Naive thymus-derived CD4-positive, alpha-beta T cell (primary cell): ENCODE data around the gene PDE12. TPM values are rescaled to one million over a fixed set of nuclear protein-coding genes. Genes with fewer than 3 reads are reported as not detected.

ENCODE experiments used
- ATAC-seq: fragments of 150-1000 bp; cut with Tn5 transposase; 2 replicates; pipeline ENCODE4 v1.10.0; 2021; ENCODE audit warnings: mild to moderate bottlenecking, moderate library complexity
- CTCF ChIA-PET: fragments of 350-600 bp; sonication (Branson Sonifier 250); formaldehyde crosslinking; loops from one replicate; lab custom pipeline; 2021; ENCODE audit warnings: antibody characterized with exemption; lab: Charles Lee
- POLR2A ChIA-PET: fragments of 350-600 bp; sonication (Branson Sonifier 250); formaldehyde crosslinking; loops from one replicate; lab custom pipeline; 2021; ENCODE audit warnings: antibody characterized with exemption, inconsistent platforms; lab: Charles Lee
- DNase-seq, 9 donors: peaks; one replicate each; pipeline versions ENCODE4 v3.0.0 to v3.0.0-alpha.2; 2020 to 2022; ENCODE audit warnings: mixed read lengths in 1 of 9
- H3K27ac ChIP-seq: one replicate; pipeline ENCODE4 v1.7.0; 2013; ENCODE audit warnings: mild to moderate bottlenecking, low read depth, low read length, moderate library complexity
- H3K27me3 ChIP-seq, 2 donors: one replicate each; pipeline ENCODE4 v1.7.0; 2013; ENCODE audit warnings: low read length in 2 of 2, mild to moderate bottlenecking in 2 of 2, moderate library complexity in 2 of 2; ENCODE audit not compliant: control insufficient read depth in 2 of 2, insufficient read depth in 2 of 2
- H3K36me3 ChIP-seq, 3 experiments: 1 replicate in 2 of 3; 2 replicates in 1 of 3; pipeline ENCODE4 v1.7.0; 2013; ENCODE audit warnings: low read length in 3 of 3, mild to moderate bottlenecking in 3 of 3, moderate library complexity in 1 of 3; ENCODE audit not compliant: insufficient read depth in 3 of 3, control insufficient read depth in 2 of 3
- H3K4me1 ChIP-seq, 2 donors: one replicate each; pipeline ENCODE4 v1.7.0; 2013; ENCODE audit warnings: low read length in 2 of 2, mild to moderate bottlenecking in 2 of 2, moderate library complexity in 1 of 2; ENCODE audit not compliant: control insufficient read depth in 2 of 2, insufficient read depth in 2 of 2
- H3K4me3 ChIP-seq: 2 replicates; pipeline ENCODE4 v1.7.0; 2013; ENCODE audit warnings: mild to moderate bottlenecking, low read length
- H3K9me3 ChIP-seq, 3 experiments: 1 replicate in 2 of 3; 2 replicates in 1 of 3; pipeline ENCODE4 v1.7.0; 2013; ENCODE audit warnings: low read length in 3 of 3; ENCODE audit not compliant: control insufficient read depth in 2 of 3
- H3K27ac Mint-ChIP-seq, 9 donors: one replicate each; pipeline ENCODE4 v1.8.0; 2020 to 2022; ENCODE audit warnings: mixed read lengths in 9 of 9, mild to moderate bottlenecking in 8 of 9, moderate library complexity in 5 of 9, inconsistent platforms in 2 of 9
- H3K27me3 Mint-ChIP-seq, 5 donors: one replicate each; pipeline ENCODE4 v1.8.0; 2021 to 2022; ENCODE audit warnings: mixed read lengths in 5 of 5, mild to moderate bottlenecking in 1 of 5
- H3K36me3 Mint-ChIP-seq, 5 donors: one replicate each; pipeline ENCODE4 v1.8.0; 2020 to 2022; ENCODE audit warnings: mixed read lengths in 5 of 5, mild to moderate bottlenecking in 3 of 5, inconsistent platforms in 1 of 5
- H3K4me1 Mint-ChIP-seq, 7 donors: one replicate each; pipeline ENCODE4 v1.8.0; 2020 to 2022; ENCODE audit warnings: mixed read lengths in 7 of 7, mild to moderate bottlenecking in 3 of 7, inconsistent platforms in 1 of 7
- H3K4me3 Mint-ChIP-seq, 10 donors: one replicate each; pipeline ENCODE4 v1.8.0; 2020 to 2022; ENCODE audit warnings: mild to moderate bottlenecking in 10 of 10, mixed read lengths in 10 of 10, moderate library complexity in 6 of 10, inconsistent platforms in 2 of 10
- H3K9me3 Mint-ChIP-seq, 11 donors: one replicate each; pipeline ENCODE4 v1.8.0; 2020 to 2022; ENCODE audit warnings: mixed read lengths in 11 of 11, mild to moderate bottlenecking in 4 of 11, inconsistent platforms in 1 of 11, moderate library complexity in 1 of 11
- intact Hi-C, 2 donors: fragments of 100-400 bp; cut with micrococcal nuclease; formaldehyde crosslinking; loops; one replicate each; pipeline ENCODE4 v1.15.1; 2023
- polyA plus RNA-seq, 2 donors: library from polyadenylated mRNA; unstranded; fragments of 300-500 nt; fragmentation: Illumina TruSeq; gene quantifications; one replicate each; pipeline ENCODE4 v1.2.3, GENCODE V29; 2021
- total RNA-seq, 6 experiments: library from RNA in 5 of 6; stranded (reverse) in 5 of 6; gene quantifications; 1 replicate in 5 of 6; 2 replicates in 1 of 6; pipeline ENCODE4 v1.2.3 and lab custom pipeline; 2021 to 2026

Gene PDE12
- total and polyA plus RNA-seq, 7 experiments from 2014 or later = 15.1 to 35.5 (median 25.2) TPM

GRCh38 chr3:57594144-57594543 is 38.1 kb downstream of the PDE12 start:
- H3K4me1 Mint-ChIP-seq = peaks cover 28 to 62% (median 48%) of the 10 kb centered on the region in 7 donors
- Histone ChIP-seq H3K27me3 (no peaks in the 10 kb centered on the region), H3K36me3 (peaks cover 0 to 5% (median 0%) of the 10 kb centered on the region in 3 experiments), H3K4me3 (no peak overlapping the region), H3K27ac (no peak overlapping the region), H3K9me3 (no peaks in the 10 kb centered on the region), H3K4me1 (peaks cover 26 to 27% of the 10 kb centered on the region in 2 donors)
- H3K27me3 Mint-ChIP-seq = no peaks in the 10 kb centered on the region
- H3K36me3 Mint-ChIP-seq = peaks cover 0 to 14% (median 4%) of the 10 kb centered on the region in 5 donors
- intact Hi-C loops = no loop called here
- peaks cover 0 to 4% (median 0%) of the 10 kb centered on the region in 11 donors for H3K9me3 Mint-ChIP-seq
- H3K4me3 Mint-ChIP-seq = peak overlapping the region in 7 of 10 donors; percentile 57 to 99 (median 97)
- ATAC-seq (no peak), DNase-seq (no peak)
- CTCF ChIA-PET = no interaction called here
- peak overlapping the region in 7 of 9 donors; percentile 2 to 95 (median 45) for H3K27ac Mint-ChIP-seq
- POLR2A ChIA-PET = interaction anchor here (0.8 to 4.2 kb wide), 3 partner anchors 37 to 162 kb away, joined by 3 to 36 read pairs (median 11); partner anchors contain the start of genes DENND6A and SLMAP

GRCh38 chr3:57594576-57594975 is 38.5 kb downstream of the PDE12 start:
- ChIA-PET CTCF (no interaction called here), POLR2A (interaction anchor here (0.8 to 4.2 kb wide), 3 partner anchors 38 to 162 kb away, joined by 3 to 36 read pairs (median 11); partner anchors contain the start of genes DENND6A and SLMAP)
- Histone ChIP-seq H3K4me1 (peaks cover 29 to 30% of the 10 kb centered on the region in 2 donors), H3K27me3 (no peaks in the 10 kb centered on the region), H3K4me3 (no peak overlapping the region), H3K27ac (peak overlapping the region; percentile 9), H3K9me3 (no peaks in the 10 kb centered on the region), H3K36me3 (peaks cover 0 to 5% (median 0%) of the 10 kb centered on the region in 3 experiments)
- H3K36me3 Mint-ChIP-seq = peaks cover 0 to 14% (median 4%) of the 10 kb centered on the region in 5 donors
- H3K4me1 Mint-ChIP-seq = peaks cover 28 to 66% (median 53%) of the 10 kb centered on the region in 7 donors
- peak overlapping the region; percentile 31 to 99 (median 96) for H3K4me3 Mint-ChIP-seq
- no peaks in the 10 kb centered on the region for H3K27me3 Mint-ChIP-seq
- H3K9me3 Mint-ChIP-seq = peaks cover 0 to 4% (median 0%) of the 10 kb centered on the region in 11 donors
- ATAC-seq = no peak
- DNase-seq = no peak
- intact Hi-C loops = no loop called here
- H3K27ac Mint-ChIP-seq = peak overlapping the region; percentile 2 to 100 (median 73)

GRCh38 chr3:57596495-57597126 is 40.5 kb downstream of the PDE12 start:
- peak overlapping the region; percentile 94 for H3K27ac ChIP-seq
- peaks cover 29 to 30% of the 10 kb centered on the region in 2 donors for H3K4me1 ChIP-seq
- peak; percentile 23 to 71 (median 38) for DNase-seq
- H3K36me3 ChIP-seq = peaks cover 0 to 5% (median 0%) of the 10 kb centered on the region in 3 experiments
- Mint-ChIP-seq H3K4me3 (peak overlapping the region; percentile 91 to 99 (median 98)), H3K9me3 (peaks cover 0 to 4% (median 0%) of the 10 kb centered on the region in 11 donors), H3K27ac (peak overlapping the region; percentile 95 to 100 (median 99)), H3K4me1 (peaks cover 28 to 65% (median 51%) of the 10 kb centered on the region in 7 donors), H3K36me3 (peaks cover 0 to 10% (median 4%) of the 10 kb centered on the region in 5 donors), H3K27me3 (no peaks in the 10 kb centered on the region)
- H3K4me3 ChIP-seq = peak overlapping the region; percentile 86
- no peaks in the 10 kb centered on the region for H3K9me3 ChIP-seq
- ATAC-seq = no peak
- intact Hi-C loops = loop anchor here (1.0 to 5.0 kb wide), 15 partner anchors 14 to 1039 kb away; partner anchors contain the start of genes PDE12 (in 2 of the 2), SLMAP (in 2 of the 2), APPL1 (in 1 of the 2) and ARHGEF3 (in 1 of the 2)
- ChIA-PET CTCF (interaction anchor here (0.7 to 1.4 kb wide), 6 partner anchors 10 to 229 kb away, joined by 3 to 5 read pairs (median 4); partner anchors contain the start of gene SLMAP), POLR2A (interaction anchor here (1.0 to 4.4 kb wide), 16 partner anchors 10 to 162 kb away, joined by 3 to 88 read pairs (median 4); partner anchors contain the start of genes DENND6A, PDE12 and SLMAP)
- H3K27me3 ChIP-seq = no peaks in the 10 kb centered on the region

GRCh38 chr3:57597127-57597923 is 41.3 kb downstream of the PDE12 start, which contains the start of gene ARF4:
Gene ARF4 (minus strand): TSS chr3:57597344. CDS start chr3:57597140, 204 bp downstream.
- CTCF ChIA-PET = interaction anchor here (0.9 to 1.2 kb wide), 3 partner anchors 11 to 158 kb away, joined by 3 read pairs; partner anchors contain the start of gene SLMAP
- Histone ChIP-seq H3K27ac (peak within 1 kb of the TSS; percentile 94), H3K4me1 (peaks cover 29 to 30% of the 10 kb centered on the region in 2 donors), H3K4me3 (peak within 1 kb of the TSS; percentile 86), H3K36me3 (peaks cover 0 to 5% (median 0%) of the 10 kb centered on the region in 3 experiments), H3K27me3 (no peaks in the 10 kb centered on the region), H3K9me3 (no peaks in the 10 kb centered on the region)
- H3K27me3 Mint-ChIP-seq = no peaks in the 10 kb centered on the region
- H3K9me3 Mint-ChIP-seq = peaks cover 0 to 4% (median 0%) of the 10 kb centered on the region in 11 donors
- intact Hi-C loops = loop anchor here (1.0 to 5.0 kb wide), 15 partner anchors 15 to 1040 kb away; partner anchors contain the start of genes PDE12 (in 2 of the 2), SLMAP (in 2 of the 2), APPL1 (in 1 of the 2) and ARHGEF3 (in 1 of the 2)
- ATAC-seq (peak; percentile 93), DNase-seq (peak; percentile 99 to 100 (median 100))
- H3K4me3 Mint-ChIP-seq = peak within 1 kb of the TSS; percentile 91 to 99 (median 98)
- peaks cover 33 to 64% (median 51%) of the 10 kb centered on the region in 7 donors for H3K4me1 Mint-ChIP-seq
- H3K36me3 Mint-ChIP-seq = peaks cover 0 to 12% (median 9%) of the 10 kb centered on the region in 5 donors
- POLR2A ChIA-PET = interaction anchor here (0.5 to 4.4 kb wide), 20 partner anchors 16 to 1038 kb away, joined by 3 to 88 read pairs (median 4); partner anchors contain the start of genes DENND6A, PDE12 and SLMAP
- peak within 1 kb of the TSS; percentile 95 to 100 (median 99) for H3K27ac Mint-ChIP-seq

- Mint-ChIP-seq H3K4me3 (peak overlapping the region; percentile 91 to 99 (median 98)), H3K27me3 (no peaks in the 10 kb centered on the region), H3K27ac (peak overlapping the region; percentile 95 to 100 (median 99)), H3K36me3 (peaks cover 0 to 15% (median 6%) of the 10 kb centered on the region in 5 donors), H3K4me1 (peaks cover 25 to 50% (median 37%) of the 10 kb centered on the region in 7 donors), H3K9me3 (peaks cover 0 to 4% (median 0%) of the 10 kb centered on the region in 11 donors)
- Histone ChIP-seq H3K27ac (peak overlapping the region; percentile 94), H3K4me3 (peak overlapping the region; percentile 69), H3K9me3 (no peaks in the 10 kb centered on the region), H3K36me3 (peaks cover 0 to 5% (median 0%) of the 10 kb centered on the region in 3 experiments), H3K4me1 (peaks cover 23 to 24% of the 10 kb centered on the region in 2 donors), H3K27me3 (no peaks in the 10 kb centered on the region)
- ChIA-PET CTCF (interaction anchor here (0.6 to 0.7 kb wide), 3 partner anchors 182 to 415 kb away, joined by 3 to 4 read pairs (median 4); no protein-coding TSS in a partner anchor), POLR2A (interaction anchor here (0.5 to 4.4 kb wide), 6 partner anchors 27 to 856 kb away, joined by 3 to 88 read pairs (median 6); partner anchors contain the start of gene PDE12)
- intact Hi-C loops = loop anchor here (5.0 kb wide), 3 partner anchors 38 to 797 kb away; partner anchors contain the start of gene ARHGEF3 (in 1 of the 2)
- ATAC-seq (no peak), DNase-seq (no peak)
Observed at GRCh38 chr3:57598765-57599360, 42.8 kb downstream of the PDE12 start.
